ENCODE measurements around the gene CDC25C.

The CDC25C gene

GRCh38 chr5:138316355-138316754 is 15.2 kb downstream of the CDC25C start:
- no peak overlapping the region for H3K4me3 ChIP-seq (ENCODE audit: low read length)
- DNase-seq (ENCODE audit: low read depth), result no peak
- no peak for TF ChIP-seq CTCF (IDR thresholded peaks at IDR 0.05; ENCODE audit: insufficient read depth, low read depth, low read length, missing control alignments)

DNA sequence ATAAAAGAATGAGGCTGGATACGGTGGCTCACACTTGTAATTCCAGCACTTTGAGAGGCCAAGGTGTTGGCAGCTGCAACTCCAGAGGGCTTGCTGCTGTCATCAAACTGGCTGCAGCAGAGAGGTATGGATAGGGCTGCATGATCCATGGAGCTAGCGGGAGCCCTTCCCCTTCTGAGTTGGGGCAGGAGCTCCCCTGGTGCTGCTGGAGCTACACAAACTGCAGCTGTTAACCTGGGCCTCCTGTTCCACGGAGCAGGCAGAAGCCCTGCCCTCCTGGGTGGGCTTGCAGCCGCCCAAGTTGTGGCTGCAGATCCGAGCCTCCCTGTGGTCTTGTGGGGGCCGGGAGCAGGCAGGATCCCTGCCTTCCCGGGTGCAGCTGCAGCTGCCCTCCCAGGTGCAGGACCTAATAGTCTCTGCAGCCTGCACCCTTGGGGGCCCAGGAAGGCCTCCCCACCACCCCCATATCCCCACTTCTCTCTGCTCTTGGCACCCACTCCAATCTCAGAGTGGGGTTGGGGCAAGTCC is 15.8 kb downstream of the CDC25C start:
- TF ChIP-seq CTCF (IDR thresholded peaks at IDR 0.05; ENCODE audit: insufficient read depth, low read depth, low read length, missing control alignments), result no peak
- DNase-seq (ENCODE audit: low read depth), result no peak
- H3K4me3 ChIP-seq (ENCODE audit: low read length), result no peak overlapping the region

- no peak overlapping the region for H3K4me3 ChIP-seq (ENCODE audit: low read length)
- DNase-seq (ENCODE audit: low read depth), result peak; percentile 80
Measured at GRCh38 chr5:138305797-138306196, 25.8 kb downstream of the CDC25C start.

DNA sequence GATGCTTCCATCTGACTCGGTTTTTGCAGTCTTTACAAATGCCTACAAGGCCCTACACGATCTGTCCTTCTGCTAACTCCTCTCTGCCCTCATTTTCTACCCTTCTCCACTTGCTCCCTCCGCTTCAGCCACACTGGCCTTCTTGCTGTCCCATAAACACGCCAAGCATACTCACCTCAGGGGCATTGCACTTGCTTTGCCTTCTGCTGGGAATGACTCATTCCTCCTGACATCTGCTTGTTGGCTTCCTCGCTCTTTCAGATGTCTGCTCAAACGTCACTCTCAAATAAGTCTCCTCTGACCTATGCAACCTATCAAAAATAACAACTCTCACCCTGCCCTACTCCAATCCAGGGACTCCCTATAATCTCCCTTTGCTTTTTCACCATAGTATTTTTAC is 28.2 kb downstream of the CDC25C start:
- no peak for TF ChIP-seq CTCF (IDR thresholded peaks at IDR 0.05; ENCODE audit: insufficient read depth, low read depth, low read length, missing control alignments)
- DNase-seq (ENCODE audit: low read depth), result peak; percentile 50

More at GRCh38 chr5:138305797-138306196, 25.8 kb downstream of the CDC25C start:
- peak; percentile 21 for TF ChIP-seq CTCF (IDR thresholded peaks at IDR 0.05; ENCODE audit: insufficient read depth, low read depth, low read length, missing control alignments)

GRCh38 chr5:138289296-138289695 is 42.3 kb downstream of the CDC25C start:
- TF ChIP-seq CTCF (IDR thresholded peaks at IDR 0.05; ENCODE audit: insufficient read depth, low read depth, low read length, missing control alignments), result no peak
- no peak overlapping the region for H3K4me3 ChIP-seq (ENCODE audit: low read length)
- no peak for DNase-seq (ENCODE audit: low read depth)

More for the DNA sequence above, 28.2 kb downstream of the CDC25C start:
- no peak overlapping the region for H3K4me3 ChIP-seq (ENCODE audit: low read length)

GRCh38 chr5:138287246-138287645 is 44.4 kb downstream of the CDC25C start:
- H3K4me3 ChIP-seq (ENCODE audit: low read length), result no peak overlapping the region
- no peak for TF ChIP-seq CTCF (IDR thresholded peaks at IDR 0.05; ENCODE audit: insufficient read depth, low read depth, low read length, missing control alignments)
- DNase-seq (ENCODE audit: low read depth), result no peak

Measured in epithelial cell of esophagus (primary cell).